Measurements from ENCODE around the gene PIWIL4. TPM values are rescaled to one million over a fixed set of nuclear protein-coding genes. Genes with fewer than 3 reads are reported as not detected.

Gene PIWIL4
- total RNA-seq: 0.78 TPM
- long read RNA-seq, partial matches to known transcripts: 0 of 1 reads
- long read RNA-seq, other reads (novel, unspliced or antisense): 1 of 1 reads

- ATAC-seq (ENCODE audit: poor library complexity): no peak
- intact Hi-C loops (cut with DNase I): no loop called here
- DNase-seq: no peak
Observed at GRCh38 chr11:94567181-94567670, at the start of gene PIWIL4. Gene PIWIL4 (plus strand): TSS chr11:94567368. CDS start chr11:94567519, 151 bp downstream.

- intact Hi-C loops (cut with DNase I): loop anchor here (5.0 kb wide), 1 partner anchor 44 kb away; no protein-coding TSS in a partner anchor
- ATAC-seq (ENCODE audit: poor library complexity) (no peak), DNase-seq (no peak)
Observed at GRCh38 chr11:94518300-94518699, 48.9 kb upstream of the PIWIL4 start.

- no peak for DNase-seq
- ATAC-seq (ENCODE audit: poor library complexity): peak; percentile 64
- intact Hi-C loops (cut with DNase I): loop anchor here (5.0 kb wide), 1 partner anchor 43 kb away; no protein-coding TSS in a partner anchor
Observed at GRCh38 chr11:94519478-94520084, 47.6 kb upstream of the PIWIL4 start.

GRCh38 chr11:94521684-94522083, 45.5 kb upstream of the PIWIL4 start:
- intact Hi-C loops (cut with DNase I): no loop called here
- ATAC-seq (ENCODE audit: poor library complexity) (no peak), DNase-seq (no peak)

- intact Hi-C loops (cut with DNase I): no loop called here
- DNase-seq (no peak), ATAC-seq (ENCODE audit: poor library complexity) (no peak)
Observed at GRCh38 chr11:94524341-94524740, 42.8 kb upstream of the PIWIL4 start.

GRCh38 chr11:94525546-94526324, 41.4 kb upstream of the PIWIL4 start:
- DNase-seq (peak; percentile 82), ATAC-seq (ENCODE audit: poor library complexity) (no peak)
- intact Hi-C loops (cut with DNase I): no loop called here

GRCh38 chr11:94526645-94527438, 40.3 kb upstream of the PIWIL4 start:
- intact Hi-C loops (cut with DNase I): no loop called here
- ATAC-seq (ENCODE audit: poor library complexity) (no peak), DNase-seq (no peak)

- intact Hi-C loops (cut with DNase I): no loop called here
- DNase-seq (no peak), ATAC-seq (ENCODE audit: poor library complexity) (no peak)
Observed at GRCh38 chr11:94528551-94528950, 38.6 kb upstream of the PIWIL4 start.

- intact Hi-C loops (cut with DNase I): no loop called here
- ATAC-seq (ENCODE audit: poor library complexity) (no peak), DNase-seq (no peak)
Observed at GRCh38 chr11:94532211-94532610, 35.0 kb upstream of the PIWIL4 start.

- ATAC-seq (ENCODE audit: poor library complexity) (no peak), DNase-seq (no peak)
- intact Hi-C loops (cut with DNase I): no loop called here
Observed at GRCh38 chr11:94533206-94533605, 34.0 kb upstream of the PIWIL4 start.

- intact Hi-C loops (cut with DNase I): no loop called here
- DNase-seq (peak; percentile 47), ATAC-seq (ENCODE audit: poor library complexity) (peak; percentile 83)
Observed at GRCh38 chr11:94533696-94534630, 33.2 kb upstream of the PIWIL4 start.

- ATAC-seq (ENCODE audit: poor library complexity): no peak
Observed at GRCh38 chr11:94536386-94536785, 30.8 kb upstream of the PIWIL4 start.

GRCh38 chr11:94537031-94537600, 30.1 kb upstream of the PIWIL4 start:
- intact Hi-C loops (cut with DNase I): no loop called here
- DNase-seq: no peak
- no peak for ATAC-seq (ENCODE audit: poor library complexity)

More at GRCh38 chr11:94536386-94536785, 30.8 kb upstream of the PIWIL4 start:
- DNase-seq: no peak
- intact Hi-C loops (cut with DNase I): no loop called here

- no peak for ATAC-seq (ENCODE audit: poor library complexity)
Observed at GRCh38 chr11:94539420-94539819, 27.7 kb upstream of the PIWIL4 start.

GRCh38 chr11:94543695-94544645, 23.2 kb upstream of the PIWIL4 start, which contains the start of gene FUT4:
Gene FUT4 (plus strand): TSS chr11:94543921. CDS start chr11:94544134, 213 bp downstream.
- peak; percentile 92 for DNase-seq
- ATAC-seq (ENCODE audit: poor library complexity): peak; percentile 97
- intact Hi-C loops (cut with DNase I): no loop called here

More at GRCh38 chr11:94539420-94539819, 27.7 kb upstream of the PIWIL4 start:
- intact Hi-C loops (cut with DNase I): no loop called here
- DNase-seq: no peak

GRCh38 chr11:94544646-94545263, 22.4 kb upstream of the PIWIL4 start:
- intact Hi-C loops (cut with DNase I): no loop called here
- no peak for ATAC-seq (ENCODE audit: poor library complexity)
- no peak for DNase-seq
